CD1c-positive myeloid dendritic cell (primary cell): ENCODE measurements around the gene CUEDC2.

Source experiments
- DNase-seq: peaks from one replicate; pipeline ENCODE4 v3.0.0-alpha.2; 2016; ENCODE audit errors: extremely low spot score

CUEDC2 gene

DNA sequence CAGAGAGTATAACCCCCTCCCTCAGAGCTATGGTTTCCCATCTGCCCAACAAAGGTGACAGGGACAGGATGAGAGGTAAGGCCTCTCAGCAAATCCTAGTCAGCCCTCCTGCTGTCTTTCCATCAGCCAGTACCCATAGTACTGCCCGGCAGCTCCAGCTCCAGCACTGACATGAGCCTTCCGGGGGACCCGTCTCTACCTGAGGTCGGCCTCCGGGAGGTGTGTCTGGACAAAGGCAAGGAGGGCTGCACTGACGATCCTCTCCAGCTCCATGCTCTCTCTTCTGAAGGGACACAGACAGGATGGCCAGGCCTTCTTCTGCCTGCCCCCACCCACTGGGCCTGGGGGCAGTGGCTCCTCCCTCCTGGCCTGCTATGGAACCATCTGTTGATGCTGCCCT, 7.5 kb downstream of the CUEDC2 start:
- no peak for DNase-seq

DNA sequence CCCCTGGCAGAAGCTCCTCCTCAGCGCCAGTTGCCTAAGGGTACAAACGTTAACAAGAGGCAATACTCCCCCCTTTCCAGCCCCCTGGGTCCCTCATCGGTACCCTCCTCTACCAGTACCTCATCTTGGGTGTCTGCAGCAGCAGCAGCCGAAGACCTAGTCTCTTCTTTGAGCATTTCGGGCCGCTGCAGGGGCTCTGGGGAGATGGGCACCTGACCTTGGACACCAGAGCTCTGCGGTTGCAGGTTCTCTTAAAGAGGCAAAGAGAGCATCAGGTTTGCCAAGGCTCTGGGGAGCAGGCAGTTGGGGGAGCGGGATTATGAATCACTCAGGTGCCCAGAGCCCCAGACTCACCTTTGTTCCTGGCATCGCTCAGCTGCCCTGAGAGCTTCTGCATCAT, 8.2 kb downstream of the CUEDC2 start:
- DNase-seq, result no peak

- DNase-seq, result no peak
Observed at GRCh38 chr10:102423372-102423968, 8.9 kb downstream of the CUEDC2 start.

- DNase-seq, result peak; percentile 85
Observed at GRCh38 chr10:102422545-102423129, 9.7 kb downstream of the CUEDC2 start.

- DNase-seq, result peak; percentile 43
Observed at GRCh38 chr10:102421757-102422512, 10.4 kb downstream of the CUEDC2 start.

DNA sequence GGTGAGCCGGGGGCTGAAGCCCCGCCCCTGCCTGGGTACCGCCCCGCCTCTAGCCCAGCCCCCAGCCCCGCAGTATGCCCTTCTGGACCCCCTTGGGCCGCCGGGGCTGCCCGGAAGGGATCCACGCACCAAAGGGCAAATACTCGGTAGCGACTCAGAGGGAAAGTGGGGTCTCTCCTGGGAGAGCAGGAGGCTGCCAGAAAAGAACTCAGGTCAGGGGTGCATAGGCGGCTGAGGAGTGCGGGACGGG, 10.9 kb downstream of the CUEDC2 start:
- DNase-seq, result no peak

DNA sequence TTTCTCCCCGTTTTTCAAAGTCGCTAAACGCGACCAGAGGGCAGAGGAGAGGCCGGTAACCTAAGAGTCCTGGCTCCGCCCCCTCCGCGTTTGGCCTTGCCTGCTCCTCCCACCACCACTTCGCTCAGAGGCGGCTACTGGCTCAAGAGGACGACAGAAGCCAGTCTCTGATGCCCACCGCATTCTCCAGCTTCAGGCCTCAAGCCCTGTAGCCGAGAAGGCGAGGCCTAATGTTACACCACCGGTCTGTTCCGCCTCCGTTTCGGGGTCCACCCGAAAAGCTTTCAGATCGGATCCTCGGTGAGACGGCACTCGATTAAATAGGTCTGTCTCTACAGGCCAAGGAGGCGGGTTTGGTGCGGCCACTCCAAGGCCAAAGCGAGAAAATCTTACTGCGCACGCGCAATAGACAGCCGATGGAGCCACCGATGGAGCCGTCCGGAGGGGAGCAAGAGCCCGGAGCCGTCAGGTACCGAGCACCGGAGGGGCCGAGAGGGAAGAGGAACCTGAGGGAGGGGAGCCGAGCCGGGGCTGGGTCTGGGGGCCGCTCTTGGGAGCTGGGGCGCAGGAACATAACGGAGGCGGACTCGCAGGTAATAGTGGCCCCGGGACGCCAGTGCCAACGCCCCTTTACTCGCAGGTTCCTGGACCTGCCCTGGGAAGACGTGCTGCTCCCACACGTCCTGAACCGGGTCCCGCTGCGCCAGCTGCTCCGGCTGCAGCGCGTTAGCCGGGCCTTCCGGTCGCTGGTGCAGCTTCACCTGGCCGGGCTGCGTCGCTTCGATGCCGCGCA, 11.5 kb downstream of the CUEDC2 start, which contains the start of gene FBXL15:
TSS of gene FBXL15 (plus strand) at position 123 of the 793 bp plus-strand sequence. CDS start at position 417, 294 bp downstream.
- peak; percentile 99 for DNase-seq

DNA sequence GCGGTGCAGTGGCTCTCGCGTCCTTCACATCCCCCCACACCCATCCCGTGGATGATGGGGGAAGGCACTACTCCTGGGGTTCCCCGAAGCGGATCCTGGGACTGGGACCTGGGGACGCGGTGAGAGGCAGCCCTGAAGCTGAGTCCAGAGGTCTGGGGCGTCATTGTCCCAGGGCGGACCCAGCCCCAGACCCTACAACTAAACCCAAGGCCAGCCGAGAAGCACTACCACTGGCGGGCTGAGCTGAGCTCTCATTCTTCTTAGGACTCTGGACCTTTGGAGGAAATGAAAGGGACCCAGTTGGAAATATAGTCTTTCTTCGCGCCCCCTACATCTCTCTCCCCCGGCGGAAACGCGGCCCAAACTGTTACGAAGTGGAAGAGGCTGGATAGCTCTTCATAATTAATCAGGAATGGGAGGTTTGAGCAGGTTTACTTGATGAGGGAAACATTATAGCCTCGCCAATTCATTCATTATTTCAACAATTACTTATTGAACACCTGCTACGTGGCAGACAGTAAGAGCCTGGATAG, 12.1 kb downstream of the CUEDC2 start:
- DNase-seq, result no peak

DNA sequence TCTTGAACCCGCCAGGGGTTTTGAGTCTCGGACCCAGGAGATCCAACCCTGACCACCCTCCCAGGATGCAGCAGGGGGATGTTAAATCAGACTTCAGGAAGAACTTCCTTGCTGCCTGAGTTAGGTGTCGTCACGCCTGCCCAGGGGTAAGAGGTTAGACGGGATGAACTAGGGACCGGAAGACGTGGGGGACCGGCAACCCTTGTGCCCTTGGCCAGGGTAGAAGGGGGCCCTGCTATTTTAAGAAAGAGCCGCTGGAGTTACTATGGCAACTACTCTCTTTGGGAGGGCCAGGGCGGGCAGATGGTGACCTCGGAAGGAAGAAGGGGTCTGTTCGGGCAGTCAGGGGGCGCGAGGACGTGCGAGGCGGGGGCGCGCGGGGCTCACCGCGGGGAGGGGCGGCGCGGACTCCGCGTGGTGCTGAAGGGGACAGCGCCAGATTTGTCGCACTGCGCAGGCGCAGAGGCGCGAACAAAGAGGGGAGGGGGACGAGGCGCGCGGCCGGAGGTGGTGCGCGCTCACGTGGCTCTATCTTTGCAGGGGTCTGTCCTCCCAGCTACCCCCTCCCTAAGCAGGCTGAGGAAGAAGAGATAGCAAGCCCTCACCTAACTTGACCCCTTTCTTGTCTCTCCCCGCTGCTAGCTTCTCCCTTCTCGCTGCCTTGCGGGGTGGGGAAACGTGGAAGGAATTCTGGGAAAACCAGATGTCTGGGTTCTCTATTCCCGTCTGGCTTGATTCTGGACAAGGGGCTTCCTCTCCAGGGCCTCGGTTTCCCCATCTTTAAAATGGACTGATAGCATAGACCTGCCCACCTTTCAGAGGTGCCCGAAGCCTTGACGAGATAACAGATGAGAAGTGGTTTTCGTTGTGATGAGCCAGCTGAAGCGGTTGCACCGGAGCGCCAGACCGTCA, 12.8 kb downstream of the CUEDC2 start:
- DNase-seq, result peak; percentile 66

- peak; percentile 12 for DNase-seq
Observed at GRCh38 chr10:102418622-102419268, 13.6 kb downstream of the CUEDC2 start, which contains the start of gene PSD. Gene PSD (minus strand): TSS chr10:102418785. CDS start chr10:102417038, 1,747 bp downstream.

- DNase-seq, result no peak
Observed at GRCh38 chr10:102416695-102417094, 15.7 kb downstream of the CUEDC2 start.

GRCh38 chr10:102416283-102416682, 16.1 kb downstream of the CUEDC2 start:
- DNase-seq, result no peak

GRCh38 chr10:102414749-102415148, 17.6 kb downstream of the CUEDC2 start:
- DNase-seq, result peak; percentile 38

GRCh38 chr10:102413806-102414561, 18.4 kb downstream of the CUEDC2 start:
- no peak for DNase-seq

- no peak for DNase-seq
Observed at GRCh38 chr10:102413053-102413705, 19.2 kb downstream of the CUEDC2 start.

GRCh38 chr10:102412293-102412692, 20.1 kb downstream of the CUEDC2 start:
- DNase-seq, result no peak

GRCh38 chr10:102411341-102412255, 20.8 kb downstream of the CUEDC2 start:
- no peak for DNase-seq

- no peak for DNase-seq
Observed at GRCh38 chr10:102410429-102411073, 21.8 kb downstream of the CUEDC2 start.
